HepG2 (cell line): ENCODE measurements around the gene EAF1. TPM values are rescaled to one million over a fixed set of nuclear protein-coding genes. Genes with fewer than 3 reads are reported as not detected.

ENCODE experiments used
- CREM ChIP-seq, 2 experiments: sonication (generic) in 1 of 2; formaldehyde crosslinking in 1 of 2; IDR thresholded peaks; 2 replicates each; pipeline versions ENCODE4 v1.4.0 to v1.6.1; 2016 to 2020; ENCODE audit warnings: antibody characterized with exemption in 1 of 2, mild to moderate bottlenecking in 1 of 2, missing genetic modification reagents in 1 of 2
- CTCF ChIP-seq: sonication (generic); formaldehyde crosslinking; IDR thresholded peaks from 2 replicates; pipeline ENCODE4 v1.5.0; 2020; ENCODE audit warnings: mild to moderate bottlenecking, missing genetic modification reagents, moderate library complexity
- DBP ChIP-seq: sonication (generic); formaldehyde crosslinking; IDR thresholded peaks from 2 replicates; pipeline ENCODE4 v1.4.0; 2020; ENCODE audit warnings: missing genetic modification reagents; ENCODE audit errors: not compliant biosample characterization
- E2F5 ChIP-seq: sonication (generic); formaldehyde crosslinking; conservative IDR thresholded peaks from 2 replicates; pipeline ENCODE4 v1.4.0; 2020; ENCODE audit warnings: missing genetic modification reagents
- ERF ChIP-seq: IDR thresholded peaks from 2 replicates; pipeline ENCODE4 v1.6.1; 2018; ENCODE audit warnings: missing biosample characterization, missing genetic modification reagents
- FOXJ3 ChIP-seq: sonication (generic); formaldehyde crosslinking; IDR thresholded peaks from 2 replicates; pipeline ENCODE4 v1.4.0; 2020; ENCODE audit warnings: missing genetic modification reagents, mild to moderate bottlenecking, borderline replicate concordance
- IRF1 ChIP-seq: sonication (generic); formaldehyde crosslinking; IDR thresholded peaks from 2 replicates; pipeline ENCODE4 v1.4.0; 2020; ENCODE audit warnings: low read depth, mild to moderate bottlenecking, missing genetic modification reagents
- KLF11 ChIP-seq: IDR thresholded peaks from 2 replicates; pipeline ENCODE4 v1.6.1; 2016; ENCODE audit warnings: missing compliant biosample characterization
- MXI1 ChIP-seq: IDR thresholded peaks from 3 replicates; pipeline ENCODE4 v1.6.1; 2012; ENCODE audit warnings: low read depth, low read length, inconsistent platforms, borderline replicate concordance
- MYPOP ChIP-seq: sonication (generic); formaldehyde crosslinking; IDR thresholded peaks from 2 replicates; pipeline ENCODE4 v1.8.1; 2023; ENCODE audit warnings: mild to moderate bottlenecking, moderate library complexity, missing genetic modification reagents
- SALL1 ChIP-seq: sonication (generic); formaldehyde crosslinking; IDR thresholded peaks from 2 replicates; pipeline ENCODE4 v1.8.0; 2022; ENCODE audit warnings: mild to moderate bottlenecking, missing genetic modification reagents
- ZBTB3 ChIP-seq: sonication (generic); formaldehyde crosslinking; IDR thresholded peaks from 2 replicates; pipeline ENCODE4 v1.4.0; 2020; ENCODE audit warnings: low read depth, mild to moderate bottlenecking, moderate library complexity, missing genetic modification reagents, borderline replicate concordance
- ZBTB33 ChIP-seq: sonication (generic); formaldehyde crosslinking; IDR thresholded peaks from 2 replicates; pipeline ENCODE4 v1.4.0; 2020; ENCODE audit warnings: missing genetic modification reagents
- ZNF607 ChIP-seq: sonication (generic); formaldehyde crosslinking; IDR thresholded peaks from 2 replicates; pipeline ENCODE4 v1.5.1; 2020; ENCODE audit warnings: missing genetic modification reagents, mild to moderate bottlenecking, borderline replicate concordance
- ZNF792 ChIP-seq: IDR thresholded peaks from 2 replicates; pipeline ENCODE4 v1.6.1; 2016
- polyA plus RNA-seq, 8 experiments: library from polyadenylated mRNA; depleted of rRNA in 3 of 8; stranded (reverse) in 7 of 8; unstranded in 1 of 8; fragments of >200 nt; fragmentation: Illumina TruSeq in 4 of 8; extraction: Trizol in 4 of 8; gene quantifications; 2 replicates each; pipeline versions ENCODE4 v1.2.1 to v1.2.3, GENCODE V29; 2011 to 2016; ENCODE audit warnings: low read depth in 4 of 8, missing spikeins in 1 of 8, mixed read lengths in 1 of 8; ENCODE audit not compliant: insufficient read depth in 1 of 8
- total RNA-seq, 5 experiments: library from RNA; depleted of rRNA; stranded (reverse); fragments of >200 nt; fragmentation: Illumina TruSeq; extraction: Trizol; gene quantifications; 2 replicates each; pipeline ENCODE4 v1.2.3, GENCODE V29; 2016; ENCODE audit warnings: low read depth in 1 of 5

Gene EAF1
- total and polyA plus RNA-seq, 2 of the 13 experiments (the other 11 are each of a cell fraction or from before 2014, with no cell fraction given) = 8.1 to 30.0 TPM

GRCh38 chr3:15377961-15378791 lies 49.2 kb upstream of the EAF1 start (continued):
- no peak for TF ChIP-seq E2F5
- no peak for TF ChIP-seq MYPOP (CRISPR knock-in tag)
- peak; percentile 91 for TF ChIP-seq CREM (IDR thresholded peaks at IDR 0.05)
- no peak for TF ChIP-seq CREM (CRISPR knock-in tag; IDR thresholded peaks at IDR 0.05)
- TF ChIP-seq ERF (CRISPR knock-in tag) = peak; percentile 50; the same call in 1 of the 2 replicates
- TF ChIP-seq CTCF (CRISPR knock-in tag) = peak; percentile 94
- TF ChIP-seq DBP (CRISPR knock-in tag) = no peak
- no peak for TF ChIP-seq IRF1 (CRISPR knock-in tag)
- TF ChIP-seq KLF11 (CRISPR knock-in tag) = 0 out of 2 replicates have a peak, but pooled peaks have one; percentile 34
- TF ChIP-seq MXI1 = peak; percentile 96; the same call in 2 of the 3 replicates
- TF ChIP-seq ZBTB3 (CRISPR knock-in tag) = no peak
- TF ChIP-seq ZNF792 (CRISPR knock-in tag) = peak; percentile 42; the same call in 1 of the 2 replicates
- TF ChIP-seq SALL1 (CRISPR knock-in tag) = peak; percentile 63
- TF ChIP-seq ZNF607 (CRISPR knock-in tag) = no peak
- TF ChIP-seq ZBTB33 (CRISPR knock-in tag) = peak; percentile 46; the same call in 1 of the 2 replicates
- no peak for TF ChIP-seq FOXJ3 (CRISPR knock-in tag)
